Activated CD4-positive, alpha-beta memory T cell treated with anti-CD3 and anti-CD28 coated beads, Interleukin-2, amount 10 ng/mL, durations not matched to agents 7 days and 5 days (primary cell): ENCODE results near the gene RUNX1. TPM values are rescaled to one million over a fixed set of nuclear protein-coding genes. Genes with fewer than 3 reads are reported as not detected.

Experiments
- CTCF ChIA-PET: fragments of 350-600 bp; sonication (Branson Sonifier 250); formaldehyde crosslinking; loops from one replicate; lab custom pipeline; 2021; ENCODE audit warnings: antibody characterized with exemption, inconsistent platforms; lab: Charles Lee
- POLR2A ChIA-PET: fragments of 350-600 bp; sonication (Branson Sonifier 250); formaldehyde crosslinking; loops from one replicate; lab custom pipeline; 2021; ENCODE audit warnings: antibody characterized with exemption; lab: Charles Lee
- DNase-seq: peaks from one replicate; pipeline ENCODE4 v3.0.0-alpha.2; 2020
- H3K27ac Mint-ChIP-seq: one replicate; pipeline ENCODE4 v1.8.0; 2021; ENCODE audit warnings: mild to moderate bottlenecking, mixed read lengths
- H3K27me3 Mint-ChIP-seq: one replicate; pipeline ENCODE4 v1.8.0; 2021; ENCODE audit warnings: mixed read lengths
- H3K36me3 Mint-ChIP-seq: one replicate; pipeline ENCODE4 v1.8.0; 2021; ENCODE audit warnings: low read depth, mixed read lengths
- H3K4me1 Mint-ChIP-seq: one replicate; pipeline ENCODE4 v1.8.0; 2021; ENCODE audit warnings: mixed read lengths
- H3K4me3 Mint-ChIP-seq: one replicate; pipeline ENCODE4 v1.8.0; 2021; ENCODE audit warnings: mild to moderate bottlenecking, mixed read lengths
- H3K9me3 Mint-ChIP-seq: one replicate; pipeline ENCODE4 v1.8.0; 2021; ENCODE audit warnings: mixed read lengths
- total RNA-seq, 2 experiments: library from RNA; stranded (reverse); gene quantifications; one replicate each; pipeline ENCODE4 v1.2.3, GENCODE V29; 2021

The RUNX1 gene
- total RNA-seq, 2 experiments from 2014 or later, result 53.0 to 56.3 TPM

- Mint-ChIP-seq H3K36me3 (peaks cover 85% of the 10 kb centered on the region), H3K4me1 (peaks cover 89% of the 10 kb centered on the region), H3K27ac (no peak overlapping the region), H3K4me3 (peak overlapping the region; percentile 7), H3K27me3 (no peaks in the 10 kb centered on the region), H3K9me3 (peaks cover 2% of the 10 kb centered on the region)
- POLR2A ChIA-PET, result interaction anchor here (2.0 to 9.6 kb wide), 3 partner anchors 11 to 147 kb away, joined by 6 to 152 read pairs (median 13); no protein-coding TSS in a partner anchor
- DNase-seq, result no peak
- CTCF ChIA-PET, result interaction anchor here (0.9 kb wide), 2 partner anchors 17 to 145 kb away, joined by 3 read pairs; no protein-coding TSS in a partner anchor
Observed at GRCh38 chr21:35034203-35034926, 14.7 kb downstream of the RUNX1 start.

DNA sequence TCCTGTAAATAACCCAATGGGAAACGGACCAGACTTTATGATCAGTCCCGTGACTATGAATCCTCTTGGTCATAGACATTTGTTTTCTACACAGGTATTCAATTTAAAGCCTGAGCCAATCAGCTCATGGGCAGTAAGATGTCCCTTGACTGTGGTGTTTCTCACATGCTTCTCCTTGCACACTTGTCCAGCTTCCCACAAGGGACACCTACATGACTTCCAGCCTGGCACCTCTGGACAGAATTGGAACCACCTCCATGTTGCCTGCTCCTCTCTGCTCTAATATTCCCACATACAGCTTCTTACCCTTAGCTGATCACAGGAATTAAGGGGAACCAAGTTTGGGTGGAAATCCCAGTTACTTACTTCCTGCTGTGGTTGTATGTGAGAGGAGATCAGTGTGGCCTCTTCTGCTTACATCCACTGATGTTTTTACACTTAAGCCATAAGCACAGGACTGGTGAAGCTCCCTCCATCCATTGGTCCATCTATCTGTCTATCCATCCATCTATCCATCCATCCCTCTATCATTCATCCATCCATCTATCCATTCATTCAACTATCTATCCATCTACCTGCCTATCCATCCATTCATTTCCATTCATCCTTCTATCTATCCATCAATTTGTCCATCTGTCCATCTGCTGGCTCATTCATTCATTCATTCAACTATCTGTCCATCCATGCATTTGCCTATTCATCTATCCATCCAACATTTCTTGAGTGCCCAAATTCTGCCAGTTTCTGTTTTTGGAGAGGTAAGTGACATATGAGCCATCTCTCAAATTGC lies 16.4 kb downstream of the RUNX1 start:
- no peak for DNase-seq
- H3K4me1 Mint-ChIP-seq, result peaks cover 90% of the 10 kb centered on the region
- ChIA-PET POLR2A (interaction anchor here (0.7 to 9.6 kb wide), 5 partner anchors 9 to 143 kb away, joined by 3 to 152 read pairs (median 5); no protein-coding TSS in a partner anchor), CTCF (no interaction called here)
- no peaks in the 10 kb centered on the region for H3K27me3 Mint-ChIP-seq
- H3K4me3 Mint-ChIP-seq, result no peak overlapping the region
- peaks cover 2% of the 10 kb centered on the region for H3K9me3 Mint-ChIP-seq
- no peak overlapping the region for H3K27ac Mint-ChIP-seq
- H3K36me3 Mint-ChIP-seq, result peaks cover 80% of the 10 kb centered on the region

GRCh38 chr21:35028451-35028978 lies 20.6 kb downstream of the RUNX1 start:
- Mint-ChIP-seq H3K36me3 (peaks cover 56% of the 10 kb centered on the region), H3K4me3 (no peak overlapping the region), H3K4me1 (peaks cover 84% of the 10 kb centered on the region), H3K27me3 (no peaks in the 10 kb centered on the region), H3K9me3 (peaks cover 4% of the 10 kb centered on the region), H3K27ac (peak overlapping the region; percentile 98)
- ChIA-PET POLR2A (interaction anchor here (0.7 to 10.1 kb wide), 15 partner anchors 10 to 141 kb away, joined by 3 to 428 read pairs (median 17); partner anchors contain the start of gene RUNX1), CTCF (interaction anchor here (1.0 to 1.5 kb wide), 5 partner anchors 10 to 139 kb away, joined by 3 to 8 read pairs (median 4); no protein-coding TSS in a partner anchor)
- DNase-seq, result no peak

DNA sequence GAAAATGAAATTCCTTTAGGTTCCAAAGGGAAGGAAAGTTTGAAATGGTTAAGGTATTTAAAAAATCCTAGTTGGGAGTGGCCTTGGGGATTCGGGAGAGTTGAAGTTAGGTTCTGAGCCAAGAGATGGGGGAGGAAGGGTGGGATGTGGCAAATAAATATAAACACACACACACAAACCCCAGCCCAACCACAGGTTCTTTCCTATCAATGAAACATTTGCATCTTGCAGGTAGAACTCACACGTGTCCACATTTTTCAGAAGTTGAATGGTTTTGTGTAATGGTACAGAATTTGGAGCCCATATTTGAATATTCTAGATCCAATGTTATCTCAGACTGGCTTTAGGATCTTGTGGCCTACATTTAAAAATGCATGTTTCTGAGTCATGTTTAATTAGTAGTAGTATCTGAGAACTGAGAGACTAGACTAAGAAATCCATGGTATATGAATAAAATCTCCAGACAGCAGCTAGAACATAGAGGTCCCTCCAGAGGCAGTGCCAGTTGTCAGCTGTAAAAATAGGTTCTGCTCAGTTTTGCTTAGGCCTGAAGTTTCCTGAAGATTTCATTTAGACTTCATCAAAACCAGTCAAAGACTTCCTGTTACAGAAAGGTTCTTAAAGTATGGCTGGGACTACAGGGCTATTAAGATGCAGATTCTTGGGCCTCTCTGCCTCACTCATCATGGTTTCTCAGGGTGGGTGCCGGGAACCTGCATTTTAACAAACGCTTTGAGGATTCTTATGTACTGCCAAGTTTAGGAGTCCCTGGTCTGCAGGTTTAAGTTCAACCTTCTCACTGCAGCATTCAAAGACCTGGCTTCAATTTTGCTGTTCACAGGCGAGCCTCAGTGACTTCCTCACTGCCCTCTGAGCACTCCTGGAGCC lies 21.3 kb downstream of the RUNX1 start:
- DNase-seq, result peak; percentile 57
- peak overlapping the region; percentile 69 for H3K4me3 Mint-ChIP-seq
- H3K4me1 Mint-ChIP-seq, result peaks cover 84% of the 10 kb centered on the region
- no peaks in the 10 kb centered on the region for H3K27me3 Mint-ChIP-seq
- peaks cover 4% of the 10 kb centered on the region for H3K9me3 Mint-ChIP-seq
- H3K27ac Mint-ChIP-seq, result peak overlapping the region; percentile 98
- peaks cover 54% of the 10 kb centered on the region for H3K36me3 Mint-ChIP-seq
- CTCF ChIA-PET, result interaction anchor here (1.0 to 3.2 kb wide), 8 partner anchors 10 to 135 kb away, joined by 3 to 31 read pairs (median 4); partner anchors contain the start of gene RUNX1
- POLR2A ChIA-PET, result interaction anchor here (0.8 to 10.1 kb wide), 13 partner anchors 10 to 220 kb away, joined by 3 to 428 read pairs (median 21); partner anchors contain the start of gene RUNX1

DNA sequence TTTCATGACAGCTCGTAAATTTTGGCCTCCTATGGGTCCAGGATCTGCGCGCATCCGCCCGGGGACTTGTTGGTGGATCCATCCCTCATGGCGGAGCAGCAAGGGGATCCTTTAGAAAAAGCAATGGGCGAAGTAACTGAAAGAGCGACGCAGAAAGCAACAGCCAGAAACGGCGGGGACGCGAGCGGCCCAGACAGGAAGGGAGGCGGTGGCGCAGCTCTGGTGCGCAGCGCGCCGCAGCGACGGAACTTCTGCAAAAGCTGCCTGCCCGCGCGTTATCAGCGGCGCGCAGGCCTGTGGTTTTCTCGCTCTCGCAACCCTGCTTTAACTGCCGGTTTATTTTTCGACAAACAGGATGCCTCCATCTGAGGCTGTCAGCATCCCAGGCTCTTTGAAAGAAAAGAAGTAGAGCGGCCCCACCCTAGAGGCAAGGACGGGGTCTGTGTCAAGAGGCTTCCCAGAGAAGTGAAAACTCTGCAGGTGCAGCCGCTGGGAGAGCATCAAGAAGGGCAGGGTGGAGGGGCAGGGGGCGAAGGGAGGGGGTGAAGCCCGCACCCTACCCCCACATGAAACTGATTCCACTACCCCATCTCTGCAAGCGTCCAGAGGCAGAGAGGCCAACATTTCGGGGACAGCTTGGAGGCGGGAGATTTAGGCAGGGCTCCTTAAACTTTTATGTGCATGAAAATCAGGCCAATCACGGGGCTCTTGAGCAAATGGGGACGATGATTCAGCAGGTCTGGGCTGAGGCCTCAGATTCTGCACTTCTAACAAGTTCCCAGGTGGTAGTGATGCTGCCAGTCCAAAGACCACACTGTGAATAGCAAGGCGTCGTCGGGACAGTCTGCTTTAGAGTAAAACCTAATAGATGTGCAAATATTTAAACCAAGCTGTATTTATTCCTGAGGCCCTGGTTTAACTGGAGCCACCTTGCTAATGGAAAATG lies 22.2 kb downstream of the RUNX1 start:
- H3K27me3 Mint-ChIP-seq, result no peaks in the 10 kb centered on the region
- peak overlapping the region; percentile 69 for H3K4me3 Mint-ChIP-seq
- ChIA-PET POLR2A (interaction anchor here (0.8 to 10.1 kb wide), 21 partner anchors 11 to 219 kb away, joined by 3 to 428 read pairs (median 8); partner anchors contain the start of gene RUNX1), CTCF (interaction anchor here (0.5 to 3.2 kb wide), 15 partner anchors 11 to 1235 kb away, joined by 3 to 31 read pairs (median 4); partner anchors contain the start of gene RUNX1)
- DNase-seq, result peak; percentile 91
- H3K4me1 Mint-ChIP-seq, result peaks cover 82% of the 10 kb centered on the region
- peaks cover 4% of the 10 kb centered on the region for H3K9me3 Mint-ChIP-seq
- peaks cover 46% of the 10 kb centered on the region for H3K36me3 Mint-ChIP-seq
- peak overlapping the region; percentile 98 for H3K27ac Mint-ChIP-seq

DNA sequence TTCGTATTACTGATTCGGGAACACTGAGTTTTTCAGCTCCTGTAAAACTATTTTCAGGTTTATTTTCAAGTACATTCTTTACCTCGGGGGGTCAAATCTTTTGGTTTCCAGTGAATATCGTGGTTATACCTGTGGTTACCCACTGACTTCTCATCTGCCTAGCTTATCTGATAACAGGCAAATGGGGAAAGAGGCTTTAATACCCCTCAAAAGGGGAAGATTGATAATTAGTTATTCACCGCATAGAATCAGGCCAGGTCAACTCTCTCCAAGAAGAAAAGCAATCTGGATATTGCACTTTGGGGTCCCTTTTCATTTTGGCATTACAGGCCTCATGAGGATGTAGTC lies 23.0 kb downstream of the RUNX1 start:
- Mint-ChIP-seq H3K9me3 (peaks cover 2% of the 10 kb centered on the region), H3K36me3 (peaks cover 45% of the 10 kb centered on the region), H3K27ac (peak overlapping the region; percentile 98), H3K4me3 (peak overlapping the region; percentile 59), H3K4me1 (peaks cover 87% of the 10 kb centered on the region), H3K27me3 (no peaks in the 10 kb centered on the region)
- ChIA-PET CTCF (interaction anchor here (0.5 to 3.2 kb wide), 13 partner anchors 10 to 1235 kb away, joined by 3 to 31 read pairs (median 4); partner anchors contain the start of gene RUNX1), POLR2A (interaction anchor here (1.0 to 10.1 kb wide), 21 partner anchors 11 to 219 kb away, joined by 3 to 428 read pairs (median 8); partner anchors contain the start of gene RUNX1)
- no peak for DNase-seq

GRCh38 chr21:35025206-35026152 lies 23.6 kb downstream of the RUNX1 start:
- H3K4me1 Mint-ChIP-seq, result peaks cover 89% of the 10 kb centered on the region
- POLR2A ChIA-PET, result interaction anchor here (1.0 to 10.1 kb wide), 22 partner anchors 11 to 218 kb away, joined by 3 to 428 read pairs (median 8); partner anchors contain the start of gene RUNX1
- peak overlapping the region; percentile 59 for H3K4me3 Mint-ChIP-seq
- H3K27me3 Mint-ChIP-seq, result no peaks in the 10 kb centered on the region
- H3K36me3 Mint-ChIP-seq, result peaks cover 45% of the 10 kb centered on the region
- peak overlapping the region; percentile 98 for H3K27ac Mint-ChIP-seq
- CTCF ChIA-PET, result interaction anchor here (0.5 to 3.2 kb wide), 12 partner anchors 11 to 1236 kb away, joined by 3 to 31 read pairs (median 4); partner anchors contain the start of gene RUNX1
- no peak for DNase-seq
- H3K9me3 Mint-ChIP-seq, result peaks cover 2% of the 10 kb centered on the region

GRCh38 chr21:35024513-35024912 lies 24.6 kb downstream of the RUNX1 start:
- H3K4me1 Mint-ChIP-seq, result peaks cover 88% of the 10 kb centered on the region
- H3K9me3 Mint-ChIP-seq, result peaks cover 2% of the 10 kb centered on the region
- peak overlapping the region; percentile 98 for H3K27ac Mint-ChIP-seq
- CTCF ChIA-PET, result interaction anchor here (1.3 to 3.2 kb wide), 3 partner anchors 17 to 26 kb away, joined by 3 to 17 read pairs (median 17); no protein-coding TSS in a partner anchor
- POLR2A ChIA-PET, result interaction anchor here (1.0 to 10.1 kb wide), 9 partner anchors 10 to 137 kb away, joined by 4 to 428 read pairs (median 8); partner anchors contain the start of gene RUNX1
- no peaks in the 10 kb centered on the region for H3K27me3 Mint-ChIP-seq
- no peak for DNase-seq
- H3K4me3 Mint-ChIP-seq, result no peak overlapping the region
- H3K36me3 Mint-ChIP-seq, result peaks cover 44% of the 10 kb centered on the region

GRCh38 chr21:35024071-35024420 lies 25.1 kb downstream of the RUNX1 start:
- DNase-seq, result no peak
- Mint-ChIP-seq H3K27ac (peak overlapping the region; percentile 98), H3K9me3 (peaks cover 2% of the 10 kb centered on the region), H3K4me1 (peaks cover 85% of the 10 kb centered on the region), H3K4me3 (no peak overlapping the region), H3K27me3 (no peaks in the 10 kb centered on the region), H3K36me3 (peaks cover 46% of the 10 kb centered on the region)
- POLR2A ChIA-PET, result interaction anchor here (4.3 to 10.1 kb wide), 4 partner anchors 14 to 137 kb away, joined by 81 to 428 read pairs (median 118); partner anchors contain the start of gene RUNX1
- CTCF ChIA-PET, result interaction anchor here (2.6 kb wide), 1 partner anchor 27 kb away, joined by 17 read pairs; no protein-coding TSS in a partner anchor
